Activated CD4-positive, CD25-positive, alpha-beta regulatory T cell (primary cell): Measurements from ENCODE around the gene POLR3K.
"Not testable (repeated sequence)": the region's sequence is repeated elsewhere in the genome, so short reads cannot be mapped to it uniquely, and the experiment has no call there.

Experiments
- DNase-seq, 4 experiments: peaks; one replicate each; lab custom pipeline; 2025; lab: John Stamatoyannopoulos, UW

POLR3K gene

GRCh38 chr16:63998-64913 is 10.8 kb upstream of the POLR3K start:
- no peak for DNase-seq

DNA sequence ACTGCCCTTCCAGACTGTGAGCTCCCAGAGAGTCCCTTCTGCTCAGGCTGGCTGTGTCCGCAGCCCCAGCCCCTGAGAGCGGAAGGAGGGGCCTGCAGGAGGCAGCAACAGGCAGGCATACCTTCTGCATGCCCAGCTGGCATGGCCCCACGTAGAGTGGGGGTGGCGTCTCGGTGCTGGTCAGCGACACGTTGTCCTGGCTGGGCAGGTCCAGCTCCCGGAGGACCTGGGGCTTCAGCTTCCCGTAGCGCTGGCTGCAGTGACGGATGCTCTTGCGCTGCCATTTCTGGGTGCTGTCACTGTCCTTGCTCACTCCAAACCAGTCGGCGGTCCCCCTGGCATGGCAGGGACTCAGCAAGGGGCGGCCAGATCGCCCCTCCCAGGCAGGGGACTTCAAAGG is 10.1 kb upstream of the POLR3K start:
- no peak for DNase-seq

- DNase-seq = no peak
These were observed 9.6 kb upstream of the POLR3K start for GRCh38 chr16:62968-63391.

DNA sequence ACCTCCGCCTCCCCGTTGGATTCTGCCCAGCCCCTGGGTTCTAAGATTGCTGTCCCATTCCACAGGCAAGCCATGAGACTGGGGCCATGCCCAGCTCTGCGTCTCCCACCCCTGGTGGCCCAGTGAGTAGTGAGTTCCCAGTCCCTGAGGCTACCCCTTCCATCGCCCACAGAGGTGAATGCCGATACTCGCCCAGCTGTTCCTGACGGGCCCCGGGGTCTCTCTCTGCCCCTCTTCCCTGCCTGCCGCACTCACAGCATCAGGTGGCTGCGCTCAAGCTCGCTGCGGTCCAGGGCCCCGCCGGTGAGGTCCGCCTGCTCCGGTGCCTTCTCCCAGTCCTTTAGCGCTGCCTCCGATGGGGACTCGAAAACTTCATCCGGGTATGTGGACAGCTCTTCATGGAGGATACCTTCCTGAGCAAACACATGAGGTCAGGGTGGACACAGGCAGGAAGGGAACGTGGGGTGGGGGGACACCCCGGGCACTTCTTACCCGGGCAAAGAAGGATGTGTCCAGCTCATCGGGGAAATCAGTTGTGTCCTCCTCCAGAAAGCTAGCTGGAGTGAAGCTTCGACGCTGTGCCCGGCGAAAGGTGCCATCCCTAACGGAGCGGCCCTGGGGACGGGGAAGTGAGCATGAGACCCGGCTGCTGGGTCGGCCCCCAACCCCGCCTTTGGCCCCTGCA is 9.0 kb upstream of the POLR3K start:
- DNase-seq = no peak

- DNase-seq = no peak
These were observed 8.5 kb upstream of the POLR3K start for GRCh38 chr16:61879-62281.

GRCh38 chr16:60929-61878 is 7.8 kb upstream of the POLR3K start:
- DNase-seq = no peak

DNA sequence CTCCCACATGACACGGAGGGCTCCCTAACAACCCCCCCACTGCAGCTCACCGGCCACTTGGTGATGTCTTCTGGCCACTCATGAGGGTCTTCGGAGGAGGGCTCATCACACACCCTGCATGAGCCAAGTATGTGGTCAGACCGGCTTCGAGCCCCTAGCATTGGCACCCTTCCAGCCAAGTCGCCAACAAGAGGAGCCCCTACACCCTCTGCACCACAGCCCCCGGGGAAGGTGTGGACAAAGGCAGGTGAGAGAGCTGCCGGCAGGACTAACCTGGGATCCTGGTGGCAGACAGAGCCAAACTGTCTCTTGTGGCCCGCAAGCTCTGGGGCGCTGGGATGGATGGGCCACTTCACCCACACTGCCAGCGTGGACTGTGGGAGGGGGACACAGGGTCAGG is 6.8 kb upstream of the POLR3K start:
- DNase-seq = no peak

GRCh38 chr16:59440-60059 is 6.1 kb upstream of the POLR3K start:
- no peak for DNase-seq

DNA sequence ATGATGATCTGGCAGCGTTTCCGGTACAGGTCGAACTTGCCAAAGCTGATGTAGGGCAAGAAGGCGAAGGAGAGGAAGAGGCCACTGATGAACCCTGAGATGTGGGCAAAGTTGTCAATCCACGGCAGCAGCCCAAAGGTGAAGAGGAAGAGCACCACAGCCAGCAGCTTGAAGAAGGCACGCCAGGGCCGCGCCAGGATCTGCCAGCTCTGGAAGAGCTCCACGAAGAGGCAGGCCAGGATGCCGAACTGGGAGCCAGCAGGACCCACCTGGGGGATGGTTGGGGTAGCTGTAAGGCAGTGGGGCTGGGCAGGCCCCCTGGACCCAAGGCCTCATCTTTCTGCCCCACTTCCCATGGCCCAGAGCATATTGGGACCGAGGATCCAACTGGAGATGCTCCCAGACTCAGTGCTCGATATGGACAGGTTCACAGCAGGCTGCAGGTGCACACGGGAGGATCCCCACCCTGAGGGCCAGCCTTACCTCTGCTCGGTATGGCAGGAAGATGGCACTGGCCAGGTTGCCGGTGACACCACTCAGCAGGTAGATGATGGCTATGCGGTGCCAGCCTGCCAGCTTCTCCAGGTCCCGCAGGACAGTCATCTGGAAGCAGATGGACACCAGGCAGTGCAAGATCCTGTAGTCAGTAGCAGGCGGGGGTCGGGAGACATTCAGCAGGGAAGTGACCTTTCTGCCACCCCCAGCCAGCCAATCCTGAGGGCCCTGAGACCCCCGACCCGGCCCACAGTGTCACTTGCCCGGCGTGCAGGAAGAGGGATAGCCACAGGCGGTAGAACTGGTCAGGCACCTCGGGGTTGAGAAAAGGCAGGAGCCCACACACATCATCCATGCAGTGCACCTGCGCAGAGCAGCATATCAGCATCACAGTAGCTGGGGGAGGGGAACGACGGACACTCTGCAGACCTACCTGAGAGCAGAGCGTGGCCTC is 5.4 kb upstream of the POLR3K start:
- DNase-seq = no peak

DNA sequence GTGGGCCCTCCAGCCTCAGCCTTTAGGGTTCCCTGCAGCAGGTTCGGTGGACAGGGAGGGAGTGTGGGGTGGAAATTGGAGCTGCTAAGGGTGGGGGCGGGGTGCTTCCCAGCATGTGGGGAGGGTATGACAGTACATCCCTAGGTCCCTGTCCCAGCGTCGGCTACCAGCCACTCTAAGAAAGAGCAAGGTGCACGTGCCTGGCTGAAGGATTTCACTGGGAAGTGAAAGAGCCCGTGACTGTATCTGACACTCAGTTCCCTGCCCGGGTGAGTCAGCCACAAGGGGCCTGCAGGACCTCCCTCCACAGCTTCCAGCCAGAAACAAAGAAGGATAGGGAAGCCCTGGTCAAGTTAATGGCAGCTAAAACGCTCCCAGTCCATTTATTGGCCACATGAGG is 4.3 kb upstream of the POLR3K start:
- DNase-seq = no peak

DNA sequence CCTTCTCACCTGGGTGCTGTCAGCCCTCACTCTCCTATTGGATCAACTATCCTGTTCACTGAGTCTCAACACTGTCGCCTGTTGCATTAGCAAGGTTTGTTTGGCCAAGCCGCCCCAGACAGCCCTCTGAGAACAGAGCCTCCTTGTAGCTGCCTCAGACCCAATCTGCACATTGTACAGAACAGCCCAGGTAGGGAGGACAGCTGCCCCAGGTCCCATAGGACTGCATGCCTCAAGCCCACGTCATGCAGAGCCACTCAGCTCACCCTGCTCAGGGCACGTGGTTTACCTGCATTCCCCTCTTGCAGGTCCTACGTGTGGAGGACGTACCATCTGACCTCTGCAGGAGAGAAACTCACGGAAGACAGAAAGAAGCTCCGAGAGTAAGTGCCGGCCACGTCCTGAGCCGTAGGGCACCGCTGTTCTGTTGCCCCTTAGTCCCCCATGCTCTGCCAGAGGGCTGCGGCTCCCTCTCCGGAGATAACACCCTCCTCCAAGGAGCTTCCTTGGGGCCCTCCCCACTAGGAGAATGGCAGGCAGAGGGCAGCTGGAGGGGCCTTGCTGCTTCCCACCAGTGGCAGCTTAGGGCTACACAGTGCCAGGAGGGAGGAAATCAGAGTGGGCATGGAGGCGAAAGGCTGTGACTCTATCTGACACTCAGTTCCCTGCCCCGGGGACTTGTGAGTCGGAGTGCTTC is 3.0 kb upstream of the POLR3K start:
- no peak for DNase-seq

DNA sequence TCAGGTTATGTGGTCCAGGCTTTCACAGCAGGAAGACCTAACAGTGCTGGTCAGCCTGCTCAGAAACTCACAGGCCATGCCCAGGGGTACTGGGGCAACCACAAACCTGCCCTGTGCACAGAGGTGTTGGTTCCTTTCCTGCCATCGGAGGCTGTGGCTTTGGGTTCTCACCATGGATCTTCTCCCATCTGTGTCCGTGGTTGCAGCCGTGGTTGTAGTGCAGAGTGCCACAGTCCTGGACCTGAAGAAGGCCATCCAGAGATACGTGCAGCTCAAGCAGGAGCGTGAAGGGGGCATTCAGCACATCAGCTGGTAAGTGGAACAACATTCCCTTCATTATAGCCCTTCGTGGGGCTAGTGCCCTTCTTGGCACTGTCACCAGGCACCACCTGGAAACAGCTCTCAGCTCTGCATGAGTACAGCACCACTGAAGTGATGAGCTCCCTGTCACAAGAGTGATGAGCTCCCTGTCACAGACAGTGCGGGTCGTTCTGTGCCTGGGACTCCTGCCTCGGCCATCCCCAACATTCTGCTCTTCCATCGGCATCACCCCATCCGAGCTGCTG is 2.2 kb upstream of the POLR3K start:
- no peak for DNase-seq

DNA sequence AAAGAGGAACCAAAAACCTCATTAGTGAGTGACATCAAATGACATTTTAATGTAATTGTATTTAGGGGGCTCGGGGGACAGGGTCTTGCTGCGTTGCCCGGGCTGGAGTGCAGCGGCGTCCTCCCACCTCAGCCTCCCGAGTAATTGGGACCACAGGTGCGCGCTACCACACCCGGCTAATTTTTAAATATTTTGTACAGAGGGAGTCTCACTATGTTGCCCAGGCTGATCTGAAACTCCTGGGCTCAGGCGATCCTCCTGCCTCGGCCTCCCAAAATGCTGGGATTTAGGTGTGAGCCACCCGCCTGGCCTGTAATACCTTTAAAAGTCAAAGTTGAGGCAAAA is 801 bp upstream of the POLR3K start:
- no peak for DNase-seq

DNA sequence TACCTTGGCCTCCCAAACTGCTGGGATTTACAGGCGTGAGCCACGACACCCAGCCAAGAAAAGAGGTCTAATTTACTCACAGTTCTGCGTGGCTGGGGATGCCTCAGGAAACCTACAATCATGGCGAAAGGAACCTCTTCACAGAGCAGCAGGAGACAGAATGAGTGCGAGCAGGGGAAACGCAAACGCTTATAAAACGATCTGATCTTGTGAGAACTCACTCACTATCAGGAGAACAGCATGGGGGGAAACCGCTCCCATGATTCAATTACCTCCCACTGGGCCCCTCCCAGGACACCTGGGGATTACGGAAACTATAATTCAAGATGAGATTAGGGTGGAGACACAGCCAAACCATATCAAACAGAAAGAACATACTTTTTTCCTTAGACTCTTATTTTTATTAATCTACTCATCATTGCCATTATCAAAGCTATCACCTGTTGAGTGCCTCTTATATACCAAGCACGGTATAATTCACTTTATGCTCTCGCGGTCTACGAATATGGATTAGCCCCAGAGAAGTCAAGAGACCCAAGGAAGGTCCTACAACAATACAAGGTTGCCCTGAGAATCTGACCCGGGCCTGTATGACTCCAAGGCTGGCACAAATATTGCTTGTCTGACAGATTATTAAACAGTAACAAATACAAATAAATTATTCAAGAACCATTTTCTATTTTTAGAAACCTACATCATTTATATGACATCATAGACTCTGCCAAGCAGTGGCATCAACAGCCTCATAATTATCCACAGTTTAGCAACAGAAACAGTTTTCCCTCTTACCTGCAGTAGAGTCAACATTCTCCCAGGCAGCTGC is 2.4 kb downstream of the POLR3K start:
- no peak for DNase-seq

DNA sequence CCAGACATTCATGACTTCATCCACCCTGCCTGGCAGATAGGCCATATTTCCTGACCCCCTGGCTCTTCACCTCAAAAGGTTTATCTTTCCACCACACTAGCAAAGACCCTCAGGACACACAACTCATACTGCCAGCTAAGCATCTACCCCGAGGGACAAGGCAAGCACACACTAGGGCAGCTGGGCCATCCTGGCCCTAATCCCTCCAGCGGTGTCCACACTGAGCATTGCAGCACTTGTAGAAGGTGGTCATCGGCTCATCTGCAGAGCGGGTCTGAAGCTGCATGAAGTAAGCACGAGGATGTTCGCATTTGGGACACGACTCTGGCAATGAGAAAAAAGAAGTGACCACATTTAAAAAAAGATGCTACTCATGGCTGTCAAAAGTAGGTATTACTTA is 6.2 kb downstream of the POLR3K start:
- no peak for DNase-seq

DNA sequence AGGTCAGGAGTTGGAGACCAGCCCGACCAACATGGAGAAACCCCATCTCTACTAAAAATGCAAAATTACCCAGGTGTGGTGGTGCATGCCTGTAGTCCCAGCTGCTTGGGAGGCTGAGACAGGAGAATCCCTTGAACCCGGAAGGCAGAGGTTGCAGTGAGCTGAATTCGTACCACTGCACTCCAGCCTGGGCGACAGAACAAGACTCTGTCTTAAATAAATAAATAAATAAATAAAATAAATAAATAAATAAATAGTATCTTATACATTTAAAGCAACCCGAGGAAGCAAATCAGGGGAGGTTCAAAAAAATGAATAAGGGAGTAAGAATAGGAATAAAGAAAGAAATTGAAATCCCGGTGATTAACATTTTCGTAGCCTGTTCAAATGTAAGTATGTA is 6.9 kb downstream of the POLR3K start:
- not testable (repeated sequence) for DNase-seq

DNA sequence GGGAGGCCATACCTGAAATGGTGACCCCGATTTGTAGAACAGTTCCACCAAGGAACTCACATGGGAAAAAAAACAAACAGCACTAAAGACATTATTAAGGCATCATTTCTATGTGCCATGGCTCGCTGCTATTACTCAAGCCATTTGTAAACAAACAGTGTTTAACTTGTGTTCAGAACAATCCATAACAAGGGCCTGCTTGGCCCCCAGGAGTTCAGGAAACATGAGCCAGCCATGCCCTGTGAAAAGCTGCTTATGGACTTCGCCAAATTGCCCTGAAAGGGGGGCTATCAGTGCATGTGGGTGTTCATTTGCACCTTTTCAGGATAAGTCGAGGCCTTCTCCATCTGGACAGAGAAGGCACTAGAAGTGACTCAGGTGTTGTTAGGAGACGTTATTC is 8.0 kb downstream of the POLR3K start:
- DNase-seq = no peak

- no peak for DNase-seq
These were observed 8.8 kb downstream of the POLR3K start for GRCh38 chr16:44655-45054.

GRCh38 chr16:43294-43693 is 10.1 kb downstream of the POLR3K start:
- DNase-seq = no peak
